HG02840 (cell line): Measurements from ENCODE around the gene COMMD9.
"Not testable (repeated sequence)": the region's sequence is repeated elsewhere in the genome, so short reads cannot be mapped to it uniquely, and the experiment has no call there.

Source experiments
- ATAC-seq: cut with Tn5 transposase; IDR thresholded peaks from one replicate; pipeline ENCODE4 v1.9.1; 2021; ENCODE audit warnings: mild to moderate bottlenecking, moderate library complexity, moderate number of reproducible peaks; ENCODE audit not compliant: unreplicated experiment, low FRiP score

Gene COMMD9

GRCh38 chr11:36289226-36289852 lies at the start of gene COMMD9:
TSS of gene COMMD9 (minus strand) at chr11:36289424. CDS start at chr11:36289412, 12 bp downstream.
- ATAC-seq = peak; percentile 98

- ATAC-seq = no peak
Measured at GRCh38 chr11:36333897-36334296, 44.7 kb upstream of the COMMD9 start.

- ATAC-seq = no peak
Measured at GRCh38 chr11:36333468-36333867, 44.2 kb upstream of the COMMD9 start.

- no peak for ATAC-seq
Measured at GRCh38 chr11:36330411-36330810, 41.2 kb upstream of the COMMD9 start.

- ATAC-seq = no peak
Measured at GRCh38 chr11:36328966-36329673, 39.9 kb upstream of the COMMD9 start.

- ATAC-seq = no peak
Measured at GRCh38 chr11:36326524-36327419, 37.5 kb upstream of the COMMD9 start.

GRCh38 chr11:36325403-36325802 lies 36.2 kb upstream of the COMMD9 start:
- not testable (repeated sequence) for ATAC-seq

- not testable (repeated sequence) for ATAC-seq
Measured at GRCh38 chr11:36324956-36325355, 35.7 kb upstream of the COMMD9 start.

GRCh38 chr11:36317992-36318391 lies 28.8 kb upstream of the COMMD9 start:
- no peak for ATAC-seq

- no peak for ATAC-seq
Measured at GRCh38 chr11:36316049-36316448, 26.8 kb upstream of the COMMD9 start.

GRCh38 chr11:36314434-36314767 lies 25.2 kb upstream of the COMMD9 start:
- no peak for ATAC-seq

GRCh38 chr11:36313750-36314433 lies 24.7 kb upstream of the COMMD9 start:
- ATAC-seq = peak; percentile 67

GRCh38 chr11:36312611-36313472 lies 23.6 kb upstream of the COMMD9 start:
- ATAC-seq = no peak

GRCh38 chr11:36311926-36312595 lies 22.8 kb upstream of the COMMD9 start:
- ATAC-seq = no peak

- ATAC-seq = no peak
Measured at GRCh38 chr11:36309779-36310178, 20.6 kb upstream of the COMMD9 start.

- ATAC-seq = no peak
Measured at GRCh38 chr11:36308577-36308976, 19.4 kb upstream of the COMMD9 start.

- no peak for ATAC-seq
Measured at GRCh38 chr11:36306888-36307287, 17.7 kb upstream of the COMMD9 start.

GRCh38 chr11:36305047-36305446 lies 15.8 kb upstream of the COMMD9 start:
- no peak for ATAC-seq

GRCh38 chr11:36304351-36304750 lies 15.1 kb upstream of the COMMD9 start:
- no peak for ATAC-seq
